HFFc6 (cell line): Measurements from ENCODE around the gene USP48. TPM values are rescaled to one million over a fixed set of nuclear protein-coding genes. Genes with fewer than 3 reads are reported as not detected.
"Not testable (repeated sequence)": the region's sequence is repeated elsewhere in the genome, so short reads cannot be mapped to it uniquely, and the experiment has no call there.

Experiments used
- DNase-seq: peaks from one replicate; pipeline ENCODE4 v3.0.0-alpha.2; 2018
- H3K27ac Mint-ChIP-seq: 2 replicates; pipeline ENCODE4 v1.8.0; 2020; ENCODE audit warnings: mild to moderate bottlenecking, mixed read lengths
- H3K27me3 Mint-ChIP-seq: 2 replicates; pipeline ENCODE4 v1.8.0; 2021; ENCODE audit warnings: mild to moderate bottlenecking, moderate library complexity, mixed read lengths; ENCODE audit not compliant: insufficient read depth
- H3K36me3 Mint-ChIP-seq: 2 replicates; pipeline ENCODE4 v1.8.0; 2021; ENCODE audit warnings: low read depth, mixed read lengths
- H3K4me1 Mint-ChIP-seq: 2 replicates; pipeline ENCODE4 v1.8.0; 2020; ENCODE audit warnings: low read depth, mixed read lengths
- H3K4me3 Mint-ChIP-seq: 2 replicates; pipeline ENCODE4 v1.8.0; 2020; ENCODE audit warnings: mild to moderate bottlenecking, moderate library complexity, mixed read lengths
- H3K9me3 Mint-ChIP-seq: 2 replicates; pipeline ENCODE4 v1.8.0; 2020; ENCODE audit warnings: mild to moderate bottlenecking, mixed read lengths
- CTCF ChIP-seq: fragments of 200-600 bp; sonication (generic); IDR thresholded peaks from 2 replicates; pipeline ENCODE4 v1.5.0; 2021; ENCODE audit warnings: antibody characterized with exemption, mild to moderate bottlenecking
- total RNA-seq, 6 experiments: library from RNA; stranded (reverse); fragmentation: NEBNext Ultra II Directional; extraction: Animal tissue kit (Norgen Biotek cat#: 25700); gene quantifications; 2 replicates in 1 of 6; 3 replicates in 5 of 6; pipeline ENCODE4 v1.2.3, GENCODE V29; 2021

USP48 gene
- total RNA-seq, 6 experiments from 2014 or later = 45.0 to 54.2 (median 51.1) TPM

GRCh38 chr1:21781815-21782348 lies 1.1 kb downstream of the USP48 start:
- Mint-ChIP-seq H3K9me3 (no peaks in the 10 kb centered on the region; the same call in none of the 2 replicates), H3K27me3 (peaks cover 2% of the 10 kb centered on the region; the same call in 1 of the 2 replicates), H3K4me3 (peak overlapping the region; percentile 94), H3K27ac (peak overlapping the region; percentile 87), H3K4me1 (peaks cover 30% of the 10 kb centered on the region), H3K36me3 (peaks cover 27% of the 10 kb centered on the region; the same call in 1 of the 2 replicates)
- TF ChIP-seq CTCF = no peak
- DNase-seq = peak; percentile 19

- H3K9me3 Mint-ChIP-seq = no peaks in the 10 kb centered on the region; the same call in none of the 2 replicates
- 0 out of 2 replicates have a peak, but pooled peaks cover 2% of the 10 kb centered on the region for H3K27me3 Mint-ChIP-seq
- H3K27ac Mint-ChIP-seq = no peak overlapping the region
- no peak for TF ChIP-seq CTCF
- H3K4me1 Mint-ChIP-seq = peaks cover 41% of the 10 kb centered on the region
- DNase-seq = no peak
- peak overlapping the region; percentile 62; the same call in 1 of the 2 replicates for H3K4me3 Mint-ChIP-seq
- peaks cover 27% of the 10 kb centered on the region; the same call in 1 of the 2 replicates for H3K36me3 Mint-ChIP-seq
These were observed 3.1 kb downstream of the USP48 start for GRCh38 chr1:21779613-21780521.

- Mint-ChIP-seq H3K4me3 (no peak overlapping the region), H3K4me1 (peaks cover 29% of the 10 kb centered on the region), H3K36me3 (peaks cover 27% of the 10 kb centered on the region; the same call in 1 of the 2 replicates), H3K27ac (no peak overlapping the region), H3K9me3 (no peaks in the 10 kb centered on the region; the same call in none of the 2 replicates), H3K27me3 (0 out of 2 replicates have a peak, but pooled peaks cover 1% of the 10 kb centered on the region)
- no peak for DNase-seq
- TF ChIP-seq CTCF = no peak
These were observed 4.6 kb downstream of the USP48 start for GRCh38 chr1:21778405-21778727.

- Mint-ChIP-seq H3K36me3 (peaks cover 24% of the 10 kb centered on the region; the same call in 1 of the 2 replicates), H3K4me1 (peaks cover 27% of the 10 kb centered on the region)
- not testable (repeated sequence) for H3K9me3 Mint-ChIP-seq, H3K27ac Mint-ChIP-seq, H3K4me3 Mint-ChIP-seq, DNase-seq, H3K27me3 Mint-ChIP-seq
These were observed 6.0 kb downstream of the USP48 start for GRCh38 chr1:21776925-21777324.

- Mint-ChIP-seq H3K27ac (peak overlapping the region; percentile 3; the same call in 1 of the 2 replicates), H3K4me3 (no peak overlapping the region), H3K27me3 (no peaks in the 10 kb centered on the region), H3K9me3 (no peaks in the 10 kb centered on the region; the same call in none of the 2 replicates), H3K4me1 (peaks cover 27% of the 10 kb centered on the region), H3K36me3 (peaks cover 21% of the 10 kb centered on the region; the same call in 1 of the 2 replicates)
- no peak for DNase-seq
- no peak for TF ChIP-seq CTCF
These were observed 6.9 kb downstream of the USP48 start for GRCh38 chr1:21775985-21776562.
